Tibial nerve (tissue), 4 donors: ENCODE results near the gene MAPK1. TPM values are rescaled to one million over a fixed set of nuclear protein-coding genes. Genes with fewer than 3 reads are reported as not detected.

Source experiments
- DNase-seq, 2 donors: peaks; one replicate each; pipeline ENCODE4 v3.0.0-alpha.2; 2019; ENCODE audit warnings: low spot score in 2 of 2
- H3K27ac ChIP-seq, 4 donors: fragments of 200-600 bp; sonication (generic) in 3 of 4; one replicate each; pipeline ENCODE4 v1.5.1; 2017 to 2019; ENCODE audit warnings: mild to moderate bottlenecking in 1 of 4
- H3K27me3 ChIP-seq, 2 donors: fragments of 200-600 bp; sonication (generic) in 1 of 2; one replicate each; pipeline versions ENCODE4 v1.5.1 to v1.6.0; 2017 to 2019
- H3K36me3 ChIP-seq, 3 donors: fragments of 200-600 bp; sonication (generic); one replicate each; pipeline ENCODE4 v1.5.1; 2018 to 2019
- H3K4me1 ChIP-seq, 4 donors: fragments of 200-600 bp; sonication (generic) in 3 of 4; one replicate each; pipeline ENCODE4 v1.5.1; 2017 to 2019
- H3K4me3 ChIP-seq, 4 donors: fragments of 200-600 bp; sonication (generic) in 3 of 4; one replicate each; pipeline ENCODE4 v1.5.1; 2017 to 2019; ENCODE audit warnings: mild to moderate bottlenecking in 1 of 4, moderate library complexity in 1 of 4
- H3K9me3 ChIP-seq, 4 donors: fragments of 200-600 bp; sonication (generic) in 3 of 4; one replicate each; pipeline ENCODE4 v1.5.1; 2017 to 2019
- CTCF ChIP-seq, 5 experiments: fragments of 200-600 bp in 3 of 5; fragments of 450-650 bp in 2 of 5; sonication (generic) in 3 of 5; IDR thresholded peaks; one replicate each; pipeline ENCODE4 v1.5.1; 2016 to 2019; ENCODE audit warnings: antibody characterized with exemption in 5 of 5, mild to moderate bottlenecking in 3 of 5, moderate library complexity in 2 of 5
- EP300 ChIP-seq, 2 donors: sonication (generic); formaldehyde crosslinking; IDR thresholded peaks; one replicate each; pipeline ENCODE4 v1.6.1; 2017; ENCODE audit warnings: antibody characterized with exemption in 2 of 2, mild to moderate bottlenecking in 1 of 2
- POLR2A ChIP-seq, 2 donors: fragments of 450-650 bp; IDR thresholded peaks; one replicate each; pipeline ENCODE4 v1.6.1; 2017; ENCODE audit warnings: antibody characterized with exemption in 2 of 2, mild to moderate bottlenecking in 2 of 2, moderate library complexity in 2 of 2
- WGBS, 2 donors: methylation state at CpG; one replicate each; pipeline ENCODE4 v1.1.5; 2018; 5-methylcytosine and 5-hydroxymethylcytosine counted together
- total RNA-seq, 4 donors: library from RNA; depleted of rRNA; stranded (reverse); fragments of >200 nt; gene quantifications; one replicate each; pipeline ENCODE4 v1.1.0, GENCODE V29; 2016

The MAPK1 gene
- total RNA-seq, 4 donors from 2014 or later = 58.1 to 95.3 (median 73.1) TPM

GRCh38 chr22:21765909-21766529 is 101.4 kb downstream of the MAPK1 start:
- H3K36me3 ChIP-seq = peaks cover 2 to 96% (median 15%) of the 10 kb centered on the region in 3 donors
- H3K9me3 ChIP-seq = no peaks in the 10 kb centered on the region
- H3K27ac ChIP-seq = no peak overlapping the region
- no peak overlapping the region for H3K4me3 ChIP-seq
- DNase-seq = no peak
- peaks cover 0 to 5% (median 2%) of the 10 kb centered on the region in 4 donors for H3K4me1 ChIP-seq
- H3K27me3 ChIP-seq = no peaks in the 10 kb centered on the region
- WGBS, 2 donors = 91% methylated on average over 11 of the region's 11 CpGs
- TF ChIP-seq EP300 (IDR thresholded peaks at IDR 0.05) (no peak), CTCF (IDR thresholded peaks at IDR 0.05) (no peak), POLR2A (IDR thresholded peaks at IDR 0.05) (no peak)

- no peaks in the 10 kb centered on the region for H3K9me3 ChIP-seq
- peaks cover 0 to 5% (median 2%) of the 10 kb centered on the region in 4 donors for H3K4me1 ChIP-seq
- no peaks in the 10 kb centered on the region for H3K27me3 ChIP-seq
- peaks cover 2 to 89% (median 13%) of the 10 kb centered on the region in 3 donors for H3K36me3 ChIP-seq
- 83% methylated on average over 9 of the region's 9 CpGs for WGBS, 2 donors
- no peak for DNase-seq
- H3K4me3 ChIP-seq = no peak overlapping the region
- peak overlapping the region in 2 of 4 donors; percentile 3 to 4 for H3K27ac ChIP-seq
- TF ChIP-seq CTCF (IDR thresholded peaks at IDR 0.05) (no peak), POLR2A (IDR thresholded peaks at IDR 0.05) (no peak), EP300 (IDR thresholded peaks at IDR 0.05) (no peak)
Measured at GRCh38 chr22:21764038-21764804, 103.2 kb downstream of the MAPK1 start.

- DNase-seq = no peak
- H3K27ac ChIP-seq = peak overlapping the region in 1 of 4 donors; percentile 22
- TF ChIP-seq POLR2A (IDR thresholded peaks at IDR 0.05) (no peak), CTCF (IDR thresholded peaks at IDR 0.05) (no peak), EP300 (IDR thresholded peaks at IDR 0.05) (no peak)
- no peaks in the 10 kb centered on the region for H3K9me3 ChIP-seq
- no peaks in the 10 kb centered on the region for H3K27me3 ChIP-seq
- peaks cover 2 to 87% (median 7%) of the 10 kb centered on the region in 3 donors for H3K36me3 ChIP-seq
- WGBS, 2 donors = 55 to 66% methylated on average over 13 of the region's 13 CpGs
- peaks cover 0 to 5% (median 2%) of the 10 kb centered on the region in 4 donors for H3K4me1 ChIP-seq
- H3K4me3 ChIP-seq = no peak overlapping the region
Measured at GRCh38 chr22:21762712-21763581, 104.5 kb downstream of the MAPK1 start.

GRCh38 chr22:21761994-21762680 is 105.3 kb downstream of the MAPK1 start:
- H3K9me3 ChIP-seq = no peaks in the 10 kb centered on the region
- H3K36me3 ChIP-seq = peaks cover 2 to 89% (median 7%) of the 10 kb centered on the region in 3 donors
- peaks cover 0 to 5% (median 2%) of the 10 kb centered on the region in 4 donors for H3K4me1 ChIP-seq
- H3K27me3 ChIP-seq = no peaks in the 10 kb centered on the region
- peak overlapping the region in 1 of 4 donors; percentile 22 for H3K27ac ChIP-seq
- H3K4me3 ChIP-seq = no peak overlapping the region
- TF ChIP-seq CTCF (IDR thresholded peaks at IDR 0.05) (no peak), POLR2A (IDR thresholded peaks at IDR 0.05) (no peak), EP300 (IDR thresholded peaks at IDR 0.05) (no peak)
- 84 to 91% methylated on average over 15 of the region's 15 CpGs for WGBS, 2 donors
- DNase-seq = no peak
